IMR-90 (cell line): Measurements from ENCODE around the gene EIF2S1. TPM values are rescaled to one million over a fixed set of nuclear protein-coding genes. Genes with fewer than 3 reads are reported as not detected.
A peak's percentile ranks its signal among the peaks of the same experiment; 100 is the strongest.

Source experiments
- ATAC-seq: fragments of 200-7000 bp; cut with Tn5 transposase; 2 replicates; pipeline ENCODE4 v1.9.1; 2020; ENCODE audit warnings: low read depth, mild to moderate bottlenecking, moderate library complexity
- BruUV-seq: library from RNA; stranded (reverse); fragments of 400-500 nt; replicated peaks from 2 replicates; lab custom pipeline; 2021; lab: Mats Ljungman, UMichigan
- CTCF ChIA-PET: fragments of 300-600 bp; formaldehyde crosslinking; extraction: SDS; loops from one replicate; lab custom pipeline; 2021; ENCODE audit warnings: antibody characterized with exemption; lab: Yijun Ruan, JAX
- POLR2A ChIA-PET: fragments of 300-600 bp; sonication (Branson Sonifier 250); formaldehyde crosslinking; loops from one replicate; lab custom pipeline; 2022; ENCODE audit warnings: antibody characterized with exemption; ENCODE audit not compliant: unreplicated experiment; lab: Charles Lee
- DNase-seq: peaks from one replicate; pipeline ENCODE4 v3.0.0; 2013
- H2AFZ ChIP-seq: replicated peaks from 2 replicates; pipeline ENCODE3; 2013; ENCODE audit warnings: low read length, mild to moderate bottlenecking; ENCODE audit not compliant: poor library complexity
- H2AK5ac ChIP-seq: 2 replicates; pipeline ENCODE4 v1.6.1; 2013; ENCODE audit warnings: low read depth, low read length, inconsistent platforms
- H2AK9ac ChIP-seq: replicated peaks from 2 replicates; pipeline ENCODE3; 2013; ENCODE audit warnings: mild to moderate bottlenecking, low read depth, low read length, moderate library complexity; ENCODE audit not compliant: poor library complexity
- H2BK120ac ChIP-seq: 2 replicates; pipeline ENCODE4 v1.6.1; 2013; ENCODE audit warnings: low read depth, low read length, inconsistent platforms
- H2BK15ac ChIP-seq: 3 replicates; pipeline ENCODE4 v1.6.1; 2013; ENCODE audit warnings: low read depth, low read length, inconsistent platforms
- H2BK20ac ChIP-seq: 2 replicates; pipeline ENCODE4 v1.6.1; 2013; ENCODE audit warnings: low read depth, mild to moderate bottlenecking, inconsistent platforms, low read length, moderate library complexity
- H2BK5ac ChIP-seq: 2 replicates; pipeline ENCODE4 v1.6.1; 2013; ENCODE audit warnings: mild to moderate bottlenecking, low read depth, low read length, inconsistent platforms; ENCODE audit not compliant: poor library complexity, severe bottlenecking
- H3K14ac ChIP-seq: replicated peaks from 2 replicates; pipeline ENCODE4 v1.6.1; 2013; ENCODE audit warnings: low read depth, low read length, inconsistent platforms
- H3K18ac ChIP-seq: 2 replicates; pipeline ENCODE4 v1.6.1; 2013; ENCODE audit warnings: low read depth, low read length, control low read depth
- H3K23ac ChIP-seq: 2 replicates; pipeline ENCODE4 v1.6.1; 2013; ENCODE audit warnings: low read depth, low read length, inconsistent platforms
- H3K27ac ChIP-seq: 2 replicates; pipeline ENCODE4 v1.5.1; 2013; ENCODE audit warnings: mild to moderate bottlenecking, control low read depth, low read length; ENCODE audit not compliant: insufficient read depth
- H3K27me3 ChIP-seq: 2 replicates; pipeline ENCODE4 v1.6.1; 2013; ENCODE audit warnings: low read length; ENCODE audit not compliant: control insufficient read depth, insufficient read depth
- H3K36me3 ChIP-seq: 2 replicates; pipeline ENCODE4 v1.6.1; 2013; ENCODE audit warnings: low read length, mixed read lengths; ENCODE audit not compliant: control insufficient read depth, insufficient read depth
- H3K4ac ChIP-seq: 2 replicates; pipeline ENCODE4 v1.6.1; 2013; ENCODE audit warnings: low read depth, low read length, inconsistent platforms
- H3K4me1 ChIP-seq: 2 replicates; pipeline ENCODE4 v1.6.1; 2013; ENCODE audit warnings: low read length, mixed read lengths; ENCODE audit not compliant: control insufficient read depth, insufficient read depth
- H3K4me2 ChIP-seq: 2 replicates; pipeline ENCODE4 v1.6.1; 2013; ENCODE audit warnings: low read depth, mild to moderate bottlenecking, control low read depth, low read length, moderate library complexity
- H3K4me3 ChIP-seq: 2 replicates; pipeline ENCODE4 v1.5.1; 2013; ENCODE audit warnings: low read depth, mild to moderate bottlenecking, control low read depth, low read length, moderate library complexity; ENCODE audit not compliant: insufficient read depth
- H3K56ac ChIP-seq: 2 replicates; pipeline ENCODE4 v1.6.1; 2013; ENCODE audit warnings: low read length, inconsistent platforms; ENCODE audit not compliant: insufficient read depth; ENCODE audit errors: extremely low read depth
- H3K79me1 ChIP-seq, 2 experiments: 2 replicates each; pipeline ENCODE4 v1.6.1; 2013; ENCODE audit warnings: low read length in 2 of 2, inconsistent platforms in 1 of 2, low read depth in 1 of 2
- H3K9ac ChIP-seq: 2 replicates; pipeline ENCODE4 v1.6.1; 2013; ENCODE audit warnings: low read depth, low read length, control low read depth
- H3K9me1 ChIP-seq: 2 replicates; pipeline ENCODE4 v1.6.1; 2013; ENCODE audit warnings: low read length, inconsistent platforms; ENCODE audit not compliant: insufficient read depth
- H3K9me3 ChIP-seq: 2 replicates; pipeline ENCODE4 v1.6.1; 2013; ENCODE audit warnings: low read length; ENCODE audit not compliant: control insufficient read depth, insufficient read depth
- H4K20me1 ChIP-seq: 2 replicates; pipeline ENCODE4 v1.6.1; 2013; ENCODE audit warnings: low read length, inconsistent platforms; ENCODE audit not compliant: insufficient read depth
- H4K5ac ChIP-seq: 2 replicates; pipeline ENCODE4 v1.6.1; 2013; ENCODE audit warnings: mild to moderate bottlenecking, low read depth, low read length, control low read depth
- H4K8ac ChIP-seq, 2 experiments: 2 replicates each; pipeline ENCODE4 v1.6.1; 2013; ENCODE audit warnings: low read depth in 2 of 2, low read length in 2 of 2, control low read depth in 1 of 2, inconsistent platforms in 1 of 2
- H4K91ac ChIP-seq: 2 replicates; pipeline ENCODE4 v1.6.1; 2013; ENCODE audit warnings: low read depth, low read length, inconsistent platforms; ENCODE audit not compliant: insufficient read depth
- CEBPB ChIP-seq: IDR thresholded peaks from 2 replicates; pipeline ENCODE4 v1.6.1; 2012; ENCODE audit warnings: low read depth, low read length, improper control_type of control experiment
- CHD1 ChIP-seq: IDR thresholded peaks from 2 replicates; pipeline ENCODE4 v1.6.1; 2012; ENCODE audit warnings: low read depth, low read length, improper control_type of control experiment
- CTCF ChIP-seq: conservative IDR thresholded peaks from 2 replicates; pipeline ENCODE4 v1.5.1; 2012; ENCODE audit warnings: mild to moderate bottlenecking, low read depth, low read length, improper control_type of control experiment
- ELK1 ChIP-seq: fragments of 150-350 bp; IDR thresholded peaks from 2 replicates; pipeline ENCODE4 v1.6.1; 2016; ENCODE audit warnings: low read depth, mild to moderate bottlenecking, low read length, moderate library complexity, borderline replicate concordance
- FOS ChIP-seq: fragments of 150-350 bp; IDR thresholded peaks from 2 replicates; pipeline ENCODE4 v1.6.1; 2016; ENCODE audit warnings: low read depth, low read length
- MAFK ChIP-seq: IDR thresholded peaks from 2 replicates; pipeline ENCODE4 v1.6.1; 2012; ENCODE audit warnings: low read depth, low read length, improper control_type of control experiment
- MAZ ChIP-seq: IDR thresholded peaks from 2 replicates; pipeline ENCODE4 v1.6.1; 2012; ENCODE audit warnings: low read depth, mild to moderate bottlenecking, low read length, improper control_type of control experiment, moderate library complexity, borderline replicate concordance
- MXI1 ChIP-seq: IDR thresholded peaks from 2 replicates; pipeline ENCODE4 v1.6.1; 2012; ENCODE audit warnings: low read depth, mild to moderate bottlenecking, low read length, moderate library complexity, borderline replicate concordance
- POLR2A ChIP-seq: IDR thresholded peaks from 2 replicates; pipeline ENCODE4 v1.6.1; 2012; ENCODE audit warnings: mild to moderate bottlenecking, low read depth, low read length
- RAD21 ChIP-seq: IDR thresholded peaks from 2 replicates; pipeline ENCODE4 v1.6.1; 2012; ENCODE audit warnings: low read length, improper control_type of control experiment
- RCOR1 ChIP-seq: IDR thresholded peaks from 2 replicates; pipeline ENCODE4 v1.6.1; 2012; ENCODE audit warnings: mild to moderate bottlenecking, low read length, improper control_type of control experiment; ENCODE audit not compliant: insufficient replicate concordance
- RFX5 ChIP-seq: IDR thresholded peaks from 2 replicates; pipeline ENCODE4 v1.8.0; 2012; ENCODE audit warnings: low read depth, mild to moderate bottlenecking, low read length, moderate library complexity
- SMC3 ChIP-seq: fragments of 150-350 bp; IDR thresholded peaks from 2 replicates; pipeline ENCODE4 v1.6.1; 2016; ENCODE audit warnings: low read depth, mild to moderate bottlenecking, antibody characterized with exemption, low read length, moderate library complexity
- USF2 ChIP-seq: fragments of 150-350 bp; IDR thresholded peaks from 2 replicates; pipeline ENCODE4 v1.6.1; 2017; ENCODE audit warnings: mild to moderate bottlenecking, antibody characterized with exemption, low read length, low read depth
- WGBS, 2 experiments: methylation state at CpG; one replicate each; pipeline versions ENCODE4 v1.1.5 to v1.1.7; 2013; ENCODE audit warnings: missing lambda C conversion rate in 2 of 2; ENCODE audit not compliant: insufficient read length in 1 of 2; ENCODE audit errors: extremely low coverage in 2 of 2; 5-methylcytosine and 5-hydroxymethylcytosine counted together
- dilution Hi-C: fragments of 300-500 bp; cut with HindIII; formaldehyde crosslinking; loops from one replicate; pipeline ENCODE4 v1.14.3; 2018; ENCODE audit warnings: low sequenced_read_pairs; ENCODE audit not compliant: unreplicated experiment
- in situ Hi-C: fragments of 300-500 bp; cut with MboI; formaldehyde crosslinking; loops from 3 replicates; pipeline ENCODE4 v1.14.3; 2019; ENCODE audit warnings: low sequenced_read_pairs, inconsistent platforms, mixed read lengths
- intact Hi-C: fragments of 100-400 bp; cut with micrococcal nuclease; formaldehyde crosslinking; loops from 2 replicates; pipeline ENCODE4 v1.10.0; 2022
- polyA plus RNA-seq, 3 experiments: library from polyadenylated mRNA; depleted of rRNA; stranded (reverse); fragments of >200 nt; gene quantifications; 2 replicates each; pipeline ENCODE4 v1.2.3, GENCODE V29; 2012; ENCODE audit warnings: low replicate concordance in 1 of 3
- total RNA-seq: library from RNA; depleted of rRNA; stranded (reverse); fragments of >200 nt; gene quantifications from 2 replicates; pipeline ENCODE4 v1.2.3, GENCODE V29; 2012

Gene EIF2S1
- total and polyA plus RNA-seq, 2 of the 4 experiments (the other 2 are of a cell fraction) = 57.9 to 125 TPM

- POLR2A ChIA-PET = no interaction called here
These were observed 67.0 kb downstream of the EIF2S1 start for GRCh38 chr14:67426983-67427606.

More at GRCh38 chr14:67426983-67427606, 67.0 kb downstream of the EIF2S1 start:
- TF ChIP-seq MAFK = no peak
- TF ChIP-seq USF2 = no peak
- TF ChIP-seq FOS = no peak
- TF ChIP-seq RAD21 = peak; percentile 86
- no peak for TF ChIP-seq POLR2A
- no peak for TF ChIP-seq RCOR1
- TF ChIP-seq CTCF = peak; percentile 85
- no peak for TF ChIP-seq CHD1
- TF ChIP-seq ELK1 = no peak
- TF ChIP-seq MAZ = no peak
- TF ChIP-seq MXI1 = no peak
- no peak for TF ChIP-seq RFX5
- TF ChIP-seq SMC3 = peak; percentile 75
- TF ChIP-seq CEBPB = no peak
- in situ Hi-C loops (loop anchor here (5.0 to 25.0 kb wide), 2 partner anchors 140 to 285 kb away; partner anchors contain the start of gene RDH12), intact Hi-C loops (loop anchor here (1.0 kb wide), 3 partner anchors 144 to 277 kb away; no protein-coding TSS in a partner anchor), dilution Hi-C loops (no loop called here)
- Histone ChIP-seq H2BK20ac (no peak overlapping the region), H4K8ac (no peak overlapping the region), H4K5ac (no peak overlapping the region), H2BK15ac (no peak overlapping the region), H3K79me1 (no peaks in the 10 kb centered on the region), H3K18ac (no peak overlapping the region), H3K56ac (no peak overlapping the region), H2AFZ (peak overlapping the region; percentile 82), H2BK5ac (no peak overlapping the region), H3K9me3 (no peaks in the 10 kb centered on the region), H3K27me3 (peaks cover 7% of the 10 kb centered on the region; the same call in 1 of the 2 replicates), H3K23ac (no peak overlapping the region), H2BK120ac (no peak overlapping the region), H3K9ac (no peak overlapping the region), H3K4me1 (no peaks in the 10 kb centered on the region), H3K27ac (no peak overlapping the region), H3K4ac (no peak overlapping the region), H3K14ac (no peak overlapping the region), H3K4me3 (no peak overlapping the region), H4K91ac (no peak overlapping the region), H3K36me3 (no peaks in the 10 kb centered on the region), H3K9me1 (no peaks in the 10 kb centered on the region), H2AK9ac (peak overlapping the region; percentile 7), H3K4me2 (no peak overlapping the region), H2AK5ac (no peak overlapping the region), H4K20me1 (no peaks in the 10 kb centered on the region)
- WGBS, 2 experiments = 25% methylated on average over 11 of the region's 30 CpGs; no CpG with 5 or more reads in 1 of the 2 experiments
- CTCF ChIA-PET = interaction anchor here (0.7 to 2.8 kb wide), 14 partner anchors 9 to 276 kb away, joined by 3 to 39 read pairs (median 3); partner anchors contain the start of gene PIGH
- DNase-seq (peak; percentile 76), ATAC-seq (peak; percentile 95)
- no TSS peak for BruUV-seq
